NT2/D1 (cell line): Measurements from ENCODE around the gene ABR.

ENCODE experiments used
- SUZ12 ChIP-seq: IDR thresholded peaks from 2 replicates; pipeline ENCODE4 v1.6.1; 2011; ENCODE audit not compliant: insufficient read length, insufficient read depth; ENCODE audit errors: extremely low read depth
- YY1 ChIP-seq: IDR thresholded peaks from 2 replicates; pipeline ENCODE4 v1.6.1; 2011; ENCODE audit not compliant: insufficient read length, insufficient read depth
- ZNF274 ChIP-seq: IDR thresholded peaks from 2 replicates; pipeline ENCODE4 v1.6.1; 2011; ENCODE audit warnings: mild to moderate bottlenecking, low read depth, low read length

GRCh38 chr17:1126250-1126797, 53.5 kb downstream of the ABR start:
- TF ChIP-seq YY1 = no peak
- TF ChIP-seq SUZ12 = no peak
- no peak for TF ChIP-seq ZNF274
